SH-SY5Y (cell line): ENCODE data around the gene WRAP73.

Experiments
- GATA2 ChIP-seq: IDR thresholded peaks from 2 replicates; pipeline ENCODE4 v1.6.1; 2011; ENCODE audit warnings: mild to moderate bottlenecking, low read depth, low read length
- GATA3 ChIP-seq: IDR thresholded peaks from 2 replicates; pipeline ENCODE4 v1.6.1; 2011; ENCODE audit warnings: low read depth, mild to moderate bottlenecking, low read length, moderate library complexity

- TF ChIP-seq GATA3 (no peak), GATA2 (no peak)
Measured at GRCh38 chr1:3685222-3685621, 35.3 kb upstream of the WRAP73 start.
